Activated CD4-positive, alpha-beta T cell treated with anti-CD3 and anti-CD28 coated beads, Interleukin-2, amount 50 U/mL, for 24 hours (primary cell): ENCODE measurements around the gene GUSB.
A peak's percentile ranks its signal among the peaks of the same experiment; 100 is the strongest.
"Not testable (repeated sequence)": the region's sequence is repeated elsewhere in the genome, so short reads cannot be mapped to it uniquely, and the experiment has no call there.

Source experiments
- DNase-seq, 2 donors: peaks; one replicate each; pipeline ENCODE4 v3.0.0-alpha.2; 2020; ENCODE audit warnings: low read depth in 1 of 2, low spot score in 1 of 2

The GUSB gene

DNA sequence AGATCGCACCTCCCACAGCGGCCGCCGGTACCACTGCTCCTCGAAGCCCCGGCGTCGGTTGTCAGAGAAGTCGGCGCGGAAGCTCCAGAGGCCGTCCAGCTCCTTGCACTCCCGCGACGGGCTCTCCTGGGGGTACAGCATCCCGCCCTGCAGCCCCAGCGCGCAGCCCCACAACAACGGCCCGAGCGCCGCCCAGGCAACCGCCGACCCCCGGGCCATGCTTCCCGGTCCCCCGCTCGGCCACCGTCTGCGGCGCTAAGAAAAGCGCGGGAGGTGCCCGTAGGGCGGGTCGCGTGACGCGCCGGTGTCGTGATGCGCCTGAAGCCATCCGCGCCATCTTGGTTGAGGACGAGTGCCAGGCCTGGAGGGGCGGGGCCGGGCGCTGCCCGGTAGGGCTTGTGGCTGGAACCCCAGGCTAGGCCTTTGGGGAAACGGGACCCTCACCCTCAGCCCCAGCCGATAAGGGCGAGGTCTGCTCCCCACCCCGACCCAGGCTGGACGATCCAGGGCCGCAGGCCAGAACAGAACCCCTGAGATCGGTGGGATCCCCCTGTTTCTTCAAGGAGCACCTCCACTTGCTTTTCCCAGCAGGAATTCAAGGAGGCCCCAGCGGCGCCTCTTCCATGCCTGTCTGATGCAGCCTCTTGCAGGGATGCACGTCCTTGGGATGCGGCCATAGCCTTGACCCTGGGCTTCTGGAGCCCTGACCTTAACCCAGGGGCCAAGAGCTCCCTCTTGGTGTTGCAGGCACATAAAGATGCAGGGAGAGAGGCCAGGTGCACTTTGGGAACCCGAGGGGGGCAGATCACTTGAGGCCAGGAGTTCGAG is at the start of gene GUSB:
GUSB (minus strand) TSS at position 249 of the 828 bp plus-strand sequence; CDS start at position 219, 30 bp downstream.
- peak; percentile 80 to 88 for DNase-seq

DNA sequence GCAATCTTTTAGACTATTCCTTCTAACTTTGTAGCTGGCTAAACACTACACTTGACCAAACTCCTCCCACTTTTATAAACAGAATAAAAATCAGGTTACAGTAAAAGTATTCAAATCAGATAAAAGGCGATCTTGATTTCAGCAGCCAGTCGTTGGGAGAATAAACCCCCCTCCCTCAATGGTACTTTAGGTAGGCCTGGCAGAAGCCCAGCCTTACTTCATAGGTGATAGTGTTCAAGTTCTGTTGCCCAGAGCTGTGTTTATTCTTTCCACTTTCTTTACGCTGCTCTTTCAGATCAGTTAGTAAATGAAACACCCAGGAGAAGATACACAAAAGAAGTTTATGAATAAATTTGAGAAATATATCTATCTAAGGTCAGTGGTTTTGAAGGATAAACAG is 46.3 kb upstream of the GUSB start:
- not testable (repeated sequence) for DNase-seq

DNA sequence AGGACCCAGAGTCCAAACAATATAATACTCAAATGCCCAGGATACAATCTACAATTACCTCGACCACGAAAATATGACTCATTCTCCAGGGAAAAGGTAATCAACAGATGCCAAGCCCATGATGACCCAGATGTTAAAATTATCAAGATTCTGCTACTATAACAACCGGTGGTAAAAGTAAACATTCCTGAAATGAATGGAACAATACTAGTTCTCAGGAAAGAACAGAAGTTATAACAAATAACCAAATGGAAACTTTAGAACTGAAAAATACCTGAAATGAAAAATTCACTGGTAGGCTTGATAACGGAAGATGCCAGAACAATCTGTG is 34.1 kb upstream of the GUSB start:
- no peak for DNase-seq

DNA sequence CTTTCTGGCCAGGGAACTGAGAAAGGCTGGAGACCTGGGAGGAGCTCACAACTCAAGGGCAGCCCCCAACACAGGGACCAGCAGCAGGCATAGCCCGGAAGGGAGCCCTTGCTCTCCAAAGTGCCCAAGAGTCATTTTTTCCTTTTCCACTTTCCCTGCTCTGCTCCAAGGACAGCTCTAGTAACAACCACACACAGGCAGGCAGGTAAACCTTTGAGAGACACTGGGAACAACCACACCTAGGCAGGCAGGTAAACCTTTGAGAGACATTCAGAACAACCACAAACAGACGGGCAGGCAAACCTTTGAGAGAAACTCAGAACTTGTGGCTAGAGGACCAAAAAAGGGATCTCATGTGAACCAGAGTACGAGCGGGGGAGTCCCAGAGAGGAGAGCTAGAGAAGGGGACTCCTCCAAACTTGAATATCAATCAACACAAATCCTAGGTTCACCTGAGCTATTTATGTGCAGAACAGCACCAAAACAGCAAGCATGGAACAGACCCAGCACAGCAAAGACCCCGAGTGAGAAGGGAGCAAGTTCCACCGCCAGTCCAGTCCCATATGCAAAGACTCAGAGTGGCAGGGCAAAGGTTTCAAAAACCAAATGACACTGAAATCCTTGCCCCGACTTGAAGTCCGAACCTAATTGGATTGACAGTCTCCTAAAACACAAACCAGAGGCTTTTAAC is 33.6 kb upstream of the GUSB start:
- DNase-seq: no peak

DNA sequence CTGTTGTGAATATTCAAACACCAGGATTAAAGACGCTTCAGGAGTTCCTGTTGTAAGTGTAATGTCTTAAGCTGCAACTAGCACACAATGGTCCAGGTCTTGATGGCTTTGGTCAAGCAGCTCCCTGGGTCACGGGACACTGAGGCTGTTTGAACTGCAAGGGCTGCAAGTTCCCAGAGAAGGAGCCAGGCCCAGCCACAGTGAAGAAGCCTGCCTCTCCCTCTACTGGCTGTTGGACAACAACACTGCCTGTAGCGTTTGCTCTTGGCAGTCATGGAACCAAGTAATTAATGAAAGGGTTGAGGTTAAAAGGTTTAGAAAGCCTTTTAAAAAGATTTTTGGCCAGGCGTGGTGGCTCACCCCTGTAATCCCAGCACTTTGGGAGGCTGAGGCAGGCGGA is 31.9 kb upstream of the GUSB start:
- DNase-seq: no peak

DNA sequence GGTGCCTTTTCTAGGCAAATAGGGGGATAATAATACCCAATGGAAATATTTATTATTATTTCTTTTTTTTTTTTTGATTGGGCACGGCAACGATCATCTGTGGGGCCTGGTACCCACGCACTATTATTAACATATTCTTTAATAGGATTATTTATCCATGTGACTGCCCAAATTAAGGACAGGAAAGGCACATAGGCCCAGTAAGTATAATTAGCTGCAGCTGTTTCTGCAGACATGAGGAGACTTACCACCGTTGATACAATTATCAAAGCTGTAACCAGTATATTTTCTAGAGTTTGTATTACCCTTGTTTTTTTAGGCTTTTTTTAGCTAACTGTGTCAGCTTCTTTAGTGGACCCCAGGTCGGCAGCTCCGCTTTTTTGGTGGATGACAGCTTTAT is 25.2 kb upstream of the GUSB start:
- DNase-seq: no peak

DNA sequence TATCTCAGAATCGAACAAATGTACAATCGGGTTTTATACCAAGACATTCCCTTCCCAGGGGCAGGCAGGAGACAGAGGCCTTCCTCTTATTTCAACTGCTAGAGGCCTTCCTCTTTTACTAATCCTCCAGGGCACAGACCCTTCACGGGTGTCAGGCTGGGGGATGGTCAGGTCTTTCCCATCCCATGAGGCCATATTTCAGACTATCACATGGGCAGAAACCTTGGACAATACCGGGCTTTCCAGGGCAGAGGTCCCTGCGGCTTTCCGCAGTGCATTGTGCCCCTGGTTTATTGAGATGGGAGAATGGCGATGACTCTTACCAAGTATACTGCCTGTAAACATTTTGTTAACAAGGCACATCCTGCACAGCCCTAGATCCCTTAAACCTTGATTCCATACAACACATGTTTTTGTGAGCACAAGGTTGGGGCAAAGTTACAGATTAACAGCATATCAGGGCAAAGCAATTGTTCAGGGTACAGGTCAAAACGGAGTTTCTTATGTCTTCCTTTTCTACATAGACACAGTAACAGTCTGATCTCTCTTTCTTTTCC is 23.2 kb upstream of the GUSB start:
- not testable (repeated sequence) for DNase-seq

DNA sequence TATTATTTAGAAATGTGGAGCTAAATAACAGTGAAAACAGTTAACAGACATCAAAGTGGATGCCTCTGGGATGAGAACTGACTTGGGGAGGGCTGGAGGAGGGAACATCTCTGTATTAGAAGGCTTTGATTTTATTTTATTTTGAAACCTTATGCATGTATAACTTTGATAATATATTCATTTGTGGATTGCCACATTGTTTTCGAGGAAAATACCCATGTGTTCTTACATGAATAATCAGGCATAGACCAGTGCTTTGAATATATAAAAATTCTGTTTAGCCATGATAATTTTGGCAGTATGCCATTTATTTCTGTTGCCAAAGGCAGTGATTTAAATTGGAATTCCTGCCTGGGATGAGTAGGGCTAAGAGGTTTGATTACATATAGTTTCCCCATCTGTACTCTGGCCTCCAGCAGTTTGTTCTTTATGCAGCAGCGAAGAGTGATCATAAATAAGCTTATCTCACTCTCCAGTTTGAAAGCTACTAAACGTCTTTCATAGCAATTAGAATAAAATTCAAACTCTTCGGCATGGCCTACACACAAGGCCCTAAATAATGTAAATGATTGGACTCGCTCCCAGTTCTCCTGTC is 18.9 kb upstream of the GUSB start:
- DNase-seq: not testable (repeated sequence)

DNA sequence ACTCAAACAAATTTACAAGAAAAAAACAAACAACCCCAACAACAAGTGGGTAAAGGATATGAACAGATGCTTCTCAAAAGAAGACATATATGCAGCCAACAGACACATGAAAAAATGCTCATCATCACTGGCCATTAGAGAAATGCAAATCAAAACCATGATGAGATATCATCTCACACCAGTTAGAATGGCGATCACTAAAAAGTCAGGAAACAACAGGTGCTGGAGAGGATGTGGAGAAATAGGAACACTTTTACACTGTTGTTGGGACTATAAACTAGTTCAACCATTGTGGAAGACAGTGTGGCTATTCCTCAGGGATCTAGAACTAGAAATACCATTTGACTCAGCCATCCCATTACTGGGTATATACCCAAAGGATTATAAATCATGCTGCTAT is 13.0 kb upstream of the GUSB start:
- DNase-seq: not testable (repeated sequence)

DNA sequence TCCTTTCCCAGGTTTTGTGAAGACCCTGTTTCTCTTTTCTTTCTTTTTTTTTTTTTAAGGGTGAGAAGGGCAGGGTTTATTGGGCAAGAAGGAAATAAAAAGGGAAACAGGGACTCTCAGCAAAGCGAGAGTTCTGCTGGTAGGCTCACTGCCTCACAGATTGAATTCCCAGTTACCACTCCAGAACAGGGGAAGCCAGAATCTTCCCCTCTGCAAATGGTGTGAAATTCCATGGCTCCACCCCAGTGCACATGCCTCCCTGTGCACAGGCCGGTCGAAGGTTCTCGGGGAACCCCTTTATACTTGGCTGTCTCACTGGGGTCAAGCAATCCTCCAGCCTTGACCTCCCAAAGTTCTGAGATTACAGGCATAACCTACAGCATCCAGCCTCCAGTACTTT is 10.5 kb upstream of the GUSB start:
- DNase-seq: no peak

DNA sequence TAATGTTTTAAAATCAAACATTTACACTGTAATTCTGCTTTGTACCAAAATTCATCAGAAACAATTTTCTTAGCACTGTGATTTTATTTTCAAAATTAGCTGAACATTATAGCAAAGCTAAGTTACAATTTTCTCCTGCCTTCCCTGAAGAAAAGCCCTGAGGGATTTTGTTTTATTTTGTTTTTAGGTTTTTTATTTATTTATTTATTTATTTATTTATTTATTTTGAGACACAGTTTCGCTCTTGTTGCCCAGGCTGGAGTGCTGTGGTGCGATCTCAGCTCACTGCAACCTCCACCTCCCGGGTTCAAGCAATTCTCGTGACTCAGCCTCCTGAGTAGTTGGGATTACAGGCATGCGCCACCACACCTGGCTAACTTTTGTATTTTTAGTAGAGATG is 9.8 kb upstream of the GUSB start:
- DNase-seq: not testable (repeated sequence)

DNA sequence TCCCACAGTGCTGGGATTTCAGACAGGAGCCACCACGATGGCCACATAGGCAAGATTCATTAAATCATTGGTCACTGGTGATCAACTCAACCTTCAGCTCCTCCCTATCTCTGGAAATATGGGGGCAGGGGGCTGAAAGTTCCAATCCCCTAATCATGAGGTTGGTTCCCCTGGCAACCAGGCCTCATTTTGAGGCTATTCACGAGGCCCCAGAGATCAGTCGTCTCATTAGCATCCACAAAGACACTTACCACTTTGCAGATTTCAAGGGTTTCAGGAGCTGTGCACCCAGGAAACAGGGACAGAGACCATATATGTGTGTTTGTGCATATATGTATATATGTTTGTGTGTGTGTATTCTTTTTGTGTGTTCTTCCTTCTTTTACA is 7.7 kb upstream of the GUSB start:
- no peak for DNase-seq

DNA sequence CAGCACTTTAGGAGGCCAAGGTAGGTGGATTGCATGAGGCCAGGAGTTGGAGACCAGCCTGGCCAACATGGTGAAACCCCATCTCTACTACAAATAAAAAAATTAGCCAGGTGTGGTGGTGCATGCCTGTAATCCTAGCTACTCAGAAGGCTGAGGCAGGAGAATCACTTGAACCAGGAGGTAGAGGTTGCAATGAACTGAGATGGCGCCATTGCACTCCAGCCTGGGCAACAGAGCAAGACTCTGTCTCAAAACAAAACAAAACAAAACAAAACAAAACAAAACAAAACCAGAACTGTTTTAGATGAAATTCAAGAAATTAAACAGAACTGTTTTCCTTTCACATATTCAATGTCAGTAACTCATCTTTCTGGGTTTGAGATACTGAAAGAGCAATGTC is 6.5 kb upstream of the GUSB start:
- not testable (repeated sequence) for DNase-seq

DNA sequence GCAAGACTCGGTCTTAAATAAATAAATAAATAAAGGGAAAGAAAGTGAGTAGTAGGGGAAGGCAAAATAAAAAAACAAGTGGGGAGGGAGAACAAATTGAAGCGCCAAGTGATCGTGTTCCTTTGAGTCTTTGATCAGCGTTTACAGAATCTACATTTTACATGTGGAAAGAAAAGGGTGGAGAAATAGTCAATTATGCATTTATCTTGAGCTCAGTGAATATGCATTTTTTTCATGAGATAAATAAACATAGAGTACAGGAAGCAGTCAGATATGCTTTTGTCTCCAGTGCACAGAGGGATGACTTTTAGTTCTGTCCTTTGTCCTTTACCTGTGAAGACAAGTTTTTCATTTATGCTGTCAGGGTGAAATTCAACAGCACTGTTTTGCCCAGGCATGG is 6.1 kb upstream of the GUSB start:
- no peak for DNase-seq

DNA sequence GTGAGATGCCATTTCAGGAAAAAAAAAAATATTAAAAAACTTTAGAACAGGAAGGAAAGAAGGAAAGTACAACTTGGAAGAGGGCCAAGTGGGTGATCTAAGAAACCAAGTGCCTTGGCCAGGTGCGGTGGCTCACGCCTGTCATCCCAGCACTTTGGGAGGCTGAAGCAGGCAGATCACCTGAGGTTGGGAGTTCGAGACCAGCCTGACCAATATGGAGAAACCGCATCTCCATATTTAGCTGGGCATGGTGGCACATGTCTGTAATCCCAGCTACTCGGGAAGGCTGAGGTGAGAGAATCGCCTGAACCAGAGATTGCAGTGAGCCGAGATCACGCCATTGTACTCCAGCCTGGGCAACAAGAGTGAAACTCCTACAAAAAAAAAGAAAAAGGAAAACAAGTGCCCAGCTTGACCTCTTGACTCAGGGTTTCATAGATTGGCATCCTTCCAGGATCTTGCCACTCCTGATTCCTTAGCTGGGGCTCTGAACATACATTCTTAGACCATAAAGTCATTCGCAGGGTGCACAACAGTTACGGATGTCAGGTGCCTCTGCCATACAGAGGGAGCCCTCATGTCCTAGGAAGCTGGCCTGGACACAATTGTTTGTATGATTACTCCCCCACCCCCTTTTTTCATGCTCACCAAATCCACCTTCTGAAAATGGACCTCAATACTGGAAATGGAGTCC is 2.1 kb upstream of the GUSB start:
- no peak for DNase-seq

DNA sequence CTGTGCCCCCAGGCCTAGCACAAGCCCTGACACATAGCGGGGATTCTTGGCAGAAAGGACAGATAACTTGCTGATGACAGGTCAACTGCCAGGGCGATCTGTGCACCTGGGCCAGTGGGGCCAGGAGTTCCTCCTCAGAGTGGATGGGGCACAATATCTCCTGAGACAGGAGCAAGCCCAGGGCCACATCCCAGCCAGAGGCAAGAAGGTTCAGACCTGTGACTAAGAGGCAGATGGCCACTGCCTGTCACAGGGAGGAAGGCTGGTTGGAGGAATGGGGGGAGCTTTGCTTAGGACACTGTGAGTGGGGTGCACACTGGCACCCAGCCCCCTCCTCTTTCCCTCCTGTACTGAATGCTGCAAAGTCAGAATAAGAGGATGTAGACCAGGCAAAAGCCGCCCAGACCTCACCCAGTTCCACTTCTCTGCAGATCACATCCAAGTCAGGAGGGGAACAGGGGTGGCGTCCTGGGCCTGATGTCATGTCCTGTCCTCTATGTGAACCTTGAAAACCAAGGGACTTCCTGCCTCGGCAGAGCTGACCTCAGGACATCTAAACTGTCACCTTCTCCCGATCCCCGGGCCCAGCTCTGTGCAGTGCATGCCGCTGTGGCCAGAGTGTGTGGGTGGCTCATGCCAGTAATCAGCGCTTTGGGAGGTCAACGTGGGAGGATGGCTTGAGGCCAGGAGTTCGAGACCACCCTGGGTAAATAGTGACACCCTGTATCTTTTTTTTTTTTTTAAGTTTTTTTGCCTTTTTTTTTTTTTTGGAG is 1.3 kb downstream of the GUSB start:
- DNase-seq: peak in 1 of 2 donors; percentile 25

DNA sequence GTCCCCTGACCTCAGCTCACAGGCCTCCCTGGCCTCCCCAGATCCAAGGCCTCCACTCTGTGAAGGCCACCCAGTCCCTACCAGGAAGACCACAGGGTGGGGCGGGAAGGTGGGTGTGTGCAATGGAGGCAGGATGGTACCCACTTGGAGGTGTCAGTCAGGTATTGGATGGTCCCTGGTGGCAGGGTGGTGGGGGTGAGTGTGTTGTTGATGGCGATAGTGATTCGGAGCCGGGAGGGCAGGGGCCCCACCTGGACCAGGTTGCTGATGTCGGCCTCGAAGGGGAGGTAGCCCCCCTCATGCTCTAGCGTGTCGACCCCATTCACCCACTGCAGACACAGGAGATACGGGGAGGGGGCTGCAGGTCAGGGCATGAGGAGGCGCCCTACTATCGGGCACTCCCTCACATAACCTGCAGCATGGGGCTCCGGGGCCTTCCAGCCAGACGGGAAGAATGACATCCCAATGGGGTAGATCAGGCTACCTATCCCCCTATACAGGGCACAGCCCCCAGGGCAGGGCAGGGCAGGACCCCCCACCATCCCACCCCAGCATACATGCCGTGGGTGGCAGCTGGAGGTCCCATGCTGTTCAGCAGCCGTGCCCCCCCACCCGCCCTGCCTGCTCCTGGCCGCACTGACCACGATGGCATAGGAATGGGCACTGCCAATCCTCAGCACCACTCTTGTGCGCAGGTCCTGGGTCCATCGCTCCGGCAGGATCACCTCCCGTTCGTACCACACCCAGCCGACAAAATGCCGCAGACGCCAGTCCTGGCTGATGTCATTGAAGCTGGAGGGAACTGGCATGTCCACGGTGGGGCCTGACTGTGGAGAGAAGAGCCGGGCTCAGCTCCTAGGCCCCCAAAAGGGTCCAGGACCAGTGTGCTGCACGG is 2.2 kb downstream of the GUSB start:
- no peak for DNase-seq

DNA sequence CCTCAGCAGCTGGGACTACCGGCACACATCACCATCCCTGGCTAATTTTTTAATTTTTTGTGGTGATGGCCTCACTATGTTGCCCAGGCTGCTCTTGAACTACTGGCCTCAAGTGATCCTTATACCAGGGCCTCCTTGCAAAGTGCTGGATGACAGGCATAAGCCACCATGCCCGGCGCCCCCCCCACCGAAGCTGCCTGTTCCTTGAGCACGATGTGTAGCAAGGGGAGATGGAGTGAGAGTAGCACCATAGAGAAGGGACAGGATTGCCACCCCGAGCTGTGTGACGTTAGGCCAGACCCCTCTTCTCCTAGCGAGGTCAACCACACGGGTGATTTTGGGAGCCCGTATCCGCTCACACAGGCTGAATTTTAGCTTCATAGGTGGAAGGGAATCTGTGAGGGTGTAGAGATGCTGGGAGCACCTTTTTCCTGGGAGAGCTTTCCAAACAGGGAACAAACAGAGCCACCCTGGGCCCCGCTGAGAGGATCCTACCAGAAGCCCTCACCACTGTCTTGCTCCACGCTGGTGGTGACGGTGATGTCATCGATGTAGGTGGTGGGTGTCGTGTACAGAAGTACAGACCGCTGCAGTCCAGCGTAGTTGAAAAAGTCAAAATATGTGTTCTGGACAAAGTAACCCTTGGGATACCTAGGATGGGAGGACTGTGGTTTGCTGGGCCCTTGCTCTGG is 3.0 kb downstream of the GUSB start:
- DNase-seq: no peak

DNA sequence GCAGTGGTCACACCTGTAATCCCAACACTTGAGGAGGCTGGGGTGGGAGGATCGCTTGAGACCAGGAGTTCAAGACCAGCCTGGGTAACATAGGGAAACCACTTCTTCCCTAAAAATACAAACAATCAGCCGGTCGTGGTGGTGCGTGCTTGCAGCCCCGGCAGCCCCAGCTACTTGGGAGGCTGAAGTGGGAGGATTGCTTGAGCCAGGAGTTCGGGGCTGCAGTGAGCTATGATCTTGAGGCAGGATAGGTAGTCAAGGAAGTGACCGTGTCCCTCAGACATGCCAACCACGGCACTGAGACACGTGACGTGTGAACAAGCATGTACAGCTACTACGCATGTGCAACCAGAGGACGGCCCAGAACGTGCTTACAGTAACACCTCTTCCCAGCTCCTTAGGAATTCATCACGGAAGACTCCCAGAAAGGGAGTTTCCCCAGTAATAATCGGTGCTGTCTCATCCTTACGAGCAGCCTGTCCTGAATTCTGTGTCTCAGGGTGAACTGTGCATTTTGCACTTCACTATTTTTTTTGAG is 5.3 kb downstream of the GUSB start:
- no peak for DNase-seq
